Muscle layer of duodenum (tissue), 2 donors: ENCODE results near the gene TLR10.
A peak's percentile ranks its signal among the peaks of the same experiment; 100 is the strongest.
"Not testable (repeated sequence)": the region's sequence is repeated elsewhere in the genome, so short reads cannot be mapped to it uniquely, and the experiment has no call there.

Experiments used
- H3K27ac ChIP-seq: one replicate; pipeline ENCODE4 v1.7.0; 2013; ENCODE audit warnings: mild to moderate bottlenecking, low read length
- H3K27me3 ChIP-seq: one replicate; pipeline ENCODE4 v1.7.0; 2013; ENCODE audit warnings: low read depth, mild to moderate bottlenecking, control low read depth, low read length
- H3K36me3 ChIP-seq, 2 donors: one replicate each; pipeline ENCODE4 v1.7.0; 2013; ENCODE audit warnings: low read length in 2 of 2, control low read depth in 1 of 2, mild to moderate bottlenecking in 1 of 2; ENCODE audit not compliant: insufficient read depth in 2 of 2, control insufficient read depth in 1 of 2
- H3K4me1 ChIP-seq, 2 donors: one replicate each; pipeline ENCODE4 v1.7.0; 2013; ENCODE audit warnings: low read length in 2 of 2, mild to moderate bottlenecking in 2 of 2, control low read depth in 1 of 2, moderate library complexity in 1 of 2; ENCODE audit not compliant: insufficient read depth in 2 of 2, control insufficient read depth in 1 of 2
- H3K4me3 ChIP-seq, 2 donors: one replicate each; pipeline ENCODE4 v1.7.0; 2013; ENCODE audit warnings: low read length in 2 of 2, low read depth in 1 of 2, mild to moderate bottlenecking in 1 of 2
- H3K9me3 ChIP-seq, 2 donors: one replicate each; pipeline ENCODE4 v1.7.0; 2013; ENCODE audit warnings: low read length in 2 of 2, control low read depth in 1 of 2, mild to moderate bottlenecking in 1 of 2; ENCODE audit not compliant: control insufficient read depth in 1 of 2
- donor health status: healthy.

The TLR10 gene

DNA sequence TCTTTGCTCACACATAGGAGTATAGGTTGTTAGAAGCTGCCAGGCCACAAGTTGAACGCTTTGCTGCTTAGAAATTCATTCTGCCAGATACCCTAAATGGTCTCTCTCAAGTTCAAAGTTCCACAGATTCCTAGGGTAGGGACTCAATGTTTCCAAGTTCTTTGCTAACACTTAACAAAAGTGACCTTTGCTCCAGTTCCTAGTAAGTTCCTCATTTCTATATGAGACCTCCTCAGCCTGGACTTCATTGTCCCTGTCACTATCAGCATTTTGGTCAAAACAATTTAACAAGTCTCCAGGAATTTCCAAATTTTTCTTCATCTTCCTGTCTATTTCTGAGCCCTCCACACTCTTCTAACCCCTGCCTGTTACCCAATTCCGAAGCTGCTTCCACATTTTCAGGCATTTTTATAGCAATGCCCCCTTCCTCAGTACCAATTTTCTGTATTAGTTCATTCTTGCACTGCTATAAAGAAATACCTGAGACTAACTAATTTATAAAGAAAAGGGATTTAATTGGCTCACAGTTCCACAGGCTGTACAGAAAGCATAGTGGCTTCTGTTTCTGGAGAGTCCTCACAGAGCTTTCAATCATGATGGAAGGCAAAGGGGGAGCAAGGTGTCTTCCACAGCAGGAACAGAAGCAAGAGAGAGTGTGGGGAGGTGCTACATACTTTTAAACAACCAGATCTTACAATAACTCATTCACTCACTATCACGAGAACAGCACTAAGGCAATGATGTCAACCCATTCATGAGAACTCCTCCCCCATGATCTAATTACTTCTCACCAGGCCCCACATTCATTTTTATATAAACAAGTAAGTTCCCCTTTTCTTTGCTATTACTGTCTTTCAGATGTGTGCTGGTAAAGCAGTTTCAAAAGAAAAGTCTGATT lies 33.3 kb upstream of the TLR10 start:
- Histone ChIP-seq H3K4me1 (peaks cover 0 to 3% of the 10 kb centered on the region in 2 donors), H3K4me3 (no peak overlapping the region), H3K36me3 (no peaks in the 10 kb centered on the region), H3K27ac (peak overlapping the region; percentile 78), H3K27me3 (no peaks in the 10 kb centered on the region), H3K9me3 (peaks cover 0 to 8% of the 10 kb centered on the region in 2 donors)

DNA sequence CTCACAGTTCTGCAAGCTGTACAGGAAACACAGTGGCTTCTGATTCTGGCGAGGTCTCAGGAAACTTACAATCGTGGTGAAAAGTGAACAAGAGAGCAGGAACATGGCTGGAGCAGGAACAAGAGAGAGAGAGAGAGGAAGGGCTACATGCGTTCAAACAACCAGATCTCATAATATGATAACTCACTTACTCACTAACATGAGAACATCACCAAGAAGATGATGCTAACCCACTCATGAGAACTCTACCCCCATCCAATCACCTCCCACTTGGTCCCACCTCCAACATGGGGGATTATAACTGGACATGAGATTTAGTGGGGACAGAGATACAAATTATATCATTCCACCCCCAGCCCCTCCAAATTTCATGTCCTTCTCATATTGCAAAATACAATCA lies 31.6 kb upstream of the TLR10 start:
- H3K4me1 ChIP-seq, result peaks cover 0 to 3% of the 10 kb centered on the region in 2 donors
- peaks cover 0 to 8% of the 10 kb centered on the region in 2 donors for H3K9me3 ChIP-seq
- H3K4me3 ChIP-seq, result no peak overlapping the region
- no peaks in the 10 kb centered on the region for H3K27me3 ChIP-seq
- no peak overlapping the region for H3K27ac ChIP-seq
- H3K36me3 ChIP-seq, result no peaks in the 10 kb centered on the region

DNA sequence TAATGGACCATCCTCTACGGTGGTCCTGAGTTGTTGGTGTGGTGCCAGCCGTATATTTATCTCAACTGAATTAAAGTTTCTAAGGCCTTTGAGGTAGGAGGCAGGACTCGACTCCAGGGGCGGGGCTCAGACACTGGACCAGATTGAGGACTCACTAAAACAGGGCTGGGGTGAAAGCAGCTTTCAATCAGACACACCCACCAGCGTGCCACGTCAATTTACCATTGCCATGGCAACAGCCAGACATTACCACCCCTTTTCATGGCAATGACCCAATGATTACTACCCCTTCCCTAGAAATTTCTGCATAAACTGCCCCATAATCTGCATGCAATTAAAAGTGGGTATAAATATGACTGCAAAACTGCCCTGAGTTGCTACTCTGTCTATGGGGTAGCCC lies 28.5 kb upstream of the TLR10 start:
- H3K9me3 ChIP-seq, result peaks cover 0 to 8% of the 10 kb centered on the region in 2 donors
- H3K4me3 ChIP-seq, result no peak overlapping the region
- H3K27me3 ChIP-seq, result no peaks in the 10 kb centered on the region
- H3K27ac ChIP-seq, result no peak overlapping the region
- H3K36me3 ChIP-seq, result no peaks in the 10 kb centered on the region
- H3K4me1 ChIP-seq, result peaks cover 0 to 3% of the 10 kb centered on the region in 2 donors

- H3K27me3 ChIP-seq, H3K27ac ChIP-seq, H3K4me3 ChIP-seq, H3K36me3 ChIP-seq, H3K9me3 ChIP-seq: not testable (repeated sequence)
- peaks cover 0 to 13% of the 10 kb centered on the region in 2 donors for H3K4me1 ChIP-seq
These were observed 24.7 kb upstream of the TLR10 start for GRCh38 chr4:38807462-38807861.

GRCh38 chr4:38806251-38806650 lies 23.5 kb upstream of the TLR10 start:
- H3K27ac ChIP-seq, H3K36me3 ChIP-seq, H3K9me3 ChIP-seq, H3K4me3 ChIP-seq, H3K27me3 ChIP-seq: not testable (repeated sequence)
- peaks cover 0 to 13% of the 10 kb centered on the region in 2 donors for H3K4me1 ChIP-seq

GRCh38 chr4:38805530-38806145 lies 22.8 kb upstream of the TLR10 start:
- Histone ChIP-seq H3K27me3 (no peaks in the 10 kb centered on the region), H3K4me3 (peak overlapping the region in 1 of 2 donors; percentile 16), H3K4me1 (peaks cover 0 to 13% of the 10 kb centered on the region in 2 donors), H3K36me3 (peaks cover 0 to 3% of the 10 kb centered on the region in 2 donors), H3K9me3 (no peaks in the 10 kb centered on the region), H3K27ac (peak overlapping the region; percentile 80)

DNA sequence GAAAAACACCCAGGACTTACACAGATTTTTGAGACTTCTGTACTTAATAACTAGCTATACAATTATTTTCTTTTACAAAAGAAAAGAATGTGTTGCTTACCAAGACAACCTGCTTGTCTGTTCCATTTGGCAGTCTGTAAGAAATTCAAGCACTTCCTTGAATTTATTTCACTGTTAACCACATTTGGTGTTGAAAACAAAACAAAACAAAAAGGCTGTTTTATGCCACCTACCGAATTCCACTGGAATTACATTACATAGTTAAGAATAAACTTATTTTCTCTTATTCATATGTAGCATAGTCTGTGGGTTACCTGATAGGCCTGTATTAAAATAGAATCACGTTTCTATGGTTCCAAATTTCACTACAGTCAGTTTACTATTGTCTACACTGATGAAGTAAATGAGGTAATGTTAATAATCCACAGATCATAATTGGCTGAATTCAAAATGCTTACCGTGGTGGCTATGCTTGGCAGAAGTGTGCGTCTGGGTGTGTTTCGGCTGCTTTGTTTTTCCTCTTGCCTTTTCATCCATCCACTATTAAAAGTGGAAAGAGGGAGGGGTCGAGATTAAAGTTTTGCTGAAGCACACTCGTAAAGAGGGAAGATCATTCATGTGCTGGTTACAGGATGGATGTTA lies 22.0 kb upstream of the TLR10 start, which contains the start of gene TLR1:
Gene TLR1 (minus strand): TSS at position 138 of the 642 bp plus-strand sequence. CDS start 5,960 bp downstream, outside the sequence.
- Histone ChIP-seq H3K36me3 (peaks cover 7 to 11% of the 10 kb centered on the region in 2 donors), H3K9me3 (no peaks in the 10 kb centered on the region), H3K27me3 (no peaks in the 10 kb centered on the region), H3K27ac (peak within 1 kb of the TSS; percentile 80), H3K4me3 (peak within 1 kb of the TSS; percentile 47 to 61), H3K4me1 (peaks cover 0 to 13% of the 10 kb centered on the region in 2 donors)

- H3K4me3 ChIP-seq, result peak overlapping the region; percentile 47 to 61
- peak overlapping the region; percentile 80 for H3K27ac ChIP-seq
- H3K27me3 ChIP-seq, result no peaks in the 10 kb centered on the region
- H3K4me1 ChIP-seq, result peaks cover 0 to 13% of the 10 kb centered on the region in 2 donors
- H3K36me3 ChIP-seq, result peaks cover 14 to 18% of the 10 kb centered on the region in 2 donors
- H3K9me3 ChIP-seq, result no peaks in the 10 kb centered on the region
These were observed 21.3 kb upstream of the TLR10 start for GRCh38 chr4:38803833-38804653.

GRCh38 chr4:38802561-38803355 lies 20.0 kb upstream of the TLR10 start:
- Histone ChIP-seq H3K4me3 (peak overlapping the region; percentile 40 to 47), H3K27me3 (no peaks in the 10 kb centered on the region), H3K36me3 (peaks cover 27 to 31% of the 10 kb centered on the region in 2 donors), H3K27ac (no peak overlapping the region), H3K4me1 (peaks cover 0 to 13% of the 10 kb centered on the region in 2 donors), H3K9me3 (no peaks in the 10 kb centered on the region)

DNA sequence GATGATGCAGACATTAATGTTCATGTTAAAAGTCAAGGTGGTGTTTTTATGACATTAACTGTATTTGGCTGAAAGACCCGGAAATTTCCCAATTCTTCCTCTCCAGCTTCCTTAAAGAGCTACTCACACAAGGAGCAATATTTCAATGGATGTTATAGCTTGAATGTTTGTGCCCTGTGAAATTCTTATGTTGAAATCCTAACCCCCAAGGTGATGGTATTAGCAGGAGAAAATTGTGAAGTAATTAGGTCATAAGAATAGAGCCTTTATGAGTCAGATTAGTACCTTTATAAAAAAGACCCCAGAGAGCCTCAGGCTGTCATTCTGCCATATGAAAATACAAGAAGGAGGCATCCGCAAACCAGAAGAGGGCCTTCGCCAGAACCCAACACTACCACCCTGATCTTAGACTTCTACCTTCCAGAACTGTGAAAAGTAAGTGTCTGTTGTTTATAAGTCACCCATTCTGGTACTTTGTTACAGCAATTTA lies 18.2 kb upstream of the TLR10 start:
- H3K4me1 ChIP-seq, result peaks cover 0 to 13% of the 10 kb centered on the region in 2 donors
- H3K9me3 ChIP-seq, result no peaks in the 10 kb centered on the region
- peaks cover 30 to 35% of the 10 kb centered on the region in 2 donors for H3K36me3 ChIP-seq
- no peaks in the 10 kb centered on the region for H3K27me3 ChIP-seq
- peak overlapping the region in 1 of 2 donors; percentile 27 for H3K4me3 ChIP-seq
- H3K27ac ChIP-seq, result no peak overlapping the region
